Suprapubic skin (tissue), 4 donors: ENCODE measurements around the gene STK32B. TPM values are rescaled to one million over a fixed set of nuclear protein-coding genes. Genes with fewer than 3 reads are reported as not detected.

Source experiments
- DNase-seq, 2 donors: peaks; one replicate each; pipeline ENCODE4 v3.0.0-alpha.2; 2019; ENCODE audit warnings: low spot score in 2 of 2
- H3K27ac ChIP-seq: fragments of 200-600 bp; sonication (generic); one replicate; pipeline ENCODE4 v1.5.1; 2019
- H3K27me3 ChIP-seq: fragments of 200-600 bp; sonication (generic); one replicate; pipeline ENCODE4 v1.5.1; 2019
- H3K36me3 ChIP-seq: fragments of 200-600 bp; sonication (generic); one replicate; pipeline ENCODE4 v1.5.1; 2019
- H3K4me1 ChIP-seq: fragments of 200-600 bp; sonication (generic); one replicate; pipeline ENCODE4 v1.5.1; 2019
- H3K4me3 ChIP-seq: fragments of 200-600 bp; sonication (generic); one replicate; pipeline ENCODE4 v1.5.1; 2019; ENCODE audit warnings: mild to moderate bottlenecking
- H3K9me3 ChIP-seq: fragments of 200-600 bp; sonication (generic); one replicate; pipeline ENCODE4 v1.5.1; 2019
- EP300 ChIP-seq: sonication (generic); formaldehyde crosslinking; IDR thresholded peaks from one replicate; pipeline ENCODE4 v1.6.1; 2017; ENCODE audit warnings: antibody characterized with exemption
- POLR2A ChIP-seq, 2 donors: fragments of 450-650 bp; IDR thresholded peaks; one replicate each; pipeline ENCODE4 v1.6.1; 2017; ENCODE audit warnings: antibody characterized with exemption in 2 of 2, mild to moderate bottlenecking in 2 of 2, moderate library complexity in 2 of 2
- POLR2AphosphoS5 ChIP-seq, 3 donors: sonication (generic); formaldehyde crosslinking; IDR thresholded peaks; one replicate each; pipeline ENCODE4 v1.6.1; 2017; ENCODE audit warnings: antibody characterized with exemption in 3 of 3
- WGBS: methylation state at CpG from one replicate; pipeline ENCODE4 v1.1.5; 2018; 5-methylcytosine and 5-hydroxymethylcytosine counted together
- total RNA-seq, 4 donors: library from RNA; depleted of rRNA; stranded (reverse); fragments of >200 nt; gene quantifications; one replicate each; pipeline ENCODE4 v1.1.0, GENCODE V29; 2016
- TF ChIP-seq, protein P1 (sequence below), 2 donors: fragments of 200-600 bp in 1 of 2; fragments of 450-650 bp in 1 of 2; sonication (generic) in 1 of 2; IDR thresholded peaks; one replicate each; pipeline ENCODE4 v1.5.1; 2016 to 2019; ENCODE audit warnings: antibody characterized with exemption in 2 of 2, mild to moderate bottlenecking in 1 of 2, moderate library complexity in 1 of 2

STK32B gene
- total RNA-seq, 4 donors from 2014 or later: 0.76 to 2.2 (median 1.2) TPM

GRCh38 chr4:5416637-5417036 lies 365.4 kb downstream of the STK32B start:
- no peak for DNase-seq
- Histone ChIP-seq H3K9me3 (no peaks in the 10 kb centered on the region), H3K36me3 (no peaks in the 10 kb centered on the region), H3K4me3 (no peak overlapping the region), H3K27ac (no peak overlapping the region), H3K27me3 (no peaks in the 10 kb centered on the region), H3K4me1 (no peaks in the 10 kb centered on the region)
- TF ChIP-seq EP300: no peak
- TF ChIP-seq, protein P1, sequence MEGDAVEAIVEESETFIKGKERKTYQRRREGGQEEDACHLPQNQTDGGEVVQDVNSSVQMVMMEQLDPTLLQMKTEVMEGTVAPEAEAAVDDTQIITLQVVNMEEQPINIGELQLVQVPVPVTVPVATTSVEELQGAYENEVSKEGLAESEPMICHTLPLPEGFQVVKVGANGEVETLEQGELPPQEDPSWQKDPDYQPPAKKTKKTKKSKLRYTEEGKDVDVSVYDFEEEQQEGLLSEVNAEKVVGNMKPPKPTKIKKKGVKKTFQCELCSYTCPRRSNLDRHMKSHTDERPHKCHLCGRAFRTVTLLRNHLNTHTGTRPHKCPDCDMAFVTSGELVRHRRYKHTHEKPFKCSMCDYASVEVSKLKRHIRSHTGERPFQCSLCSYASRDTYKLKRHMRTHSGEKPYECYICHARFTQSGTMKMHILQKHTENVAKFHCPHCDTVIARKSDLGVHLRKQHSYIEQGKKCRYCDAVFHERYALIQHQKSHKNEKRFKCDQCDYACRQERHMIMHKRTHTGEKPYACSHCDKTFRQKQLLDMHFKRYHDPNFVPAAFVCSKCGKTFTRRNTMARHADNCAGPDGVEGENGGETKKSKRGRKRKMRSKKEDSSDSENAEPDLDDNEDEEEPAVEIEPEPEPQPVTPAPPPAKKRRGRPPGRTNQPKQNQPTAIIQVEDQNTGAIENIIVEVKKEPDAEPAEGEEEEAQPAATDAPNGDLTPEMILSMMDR (IDR thresholded peaks at IDR 0.05): no peak
- TF ChIP-seq POLR2AphosphoS5 (IDR thresholded peaks at IDR 0.05): no peak
- TF ChIP-seq POLR2A (IDR thresholded peaks at IDR 0.05): no peak
- 76% methylated on average over 7 of the region's 7 CpGs for WGBS

DNA sequence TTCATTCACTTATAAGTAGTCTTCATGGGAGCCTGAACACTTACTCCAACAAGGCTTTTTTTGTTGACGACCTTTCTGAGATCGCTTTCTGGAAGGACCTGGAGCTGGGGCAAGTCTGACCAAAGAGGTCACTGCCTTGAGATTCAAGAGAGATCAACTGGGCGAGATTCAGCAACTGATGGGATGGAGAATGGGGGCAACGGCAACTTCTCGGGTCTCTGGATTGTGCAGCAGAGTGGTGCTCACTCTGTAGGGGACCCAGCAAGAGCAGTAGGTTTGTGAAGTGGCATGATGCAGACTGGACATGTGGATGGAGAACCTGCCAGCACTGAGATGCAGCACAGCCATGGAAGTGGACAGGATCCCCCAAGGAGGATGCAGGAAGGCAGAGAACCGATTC lies 369.0 kb downstream of the STK32B start:
- no peaks in the 10 kb centered on the region for H3K27me3 ChIP-seq
- no peak for DNase-seq
- no peak overlapping the region for H3K27ac ChIP-seq
- H3K36me3 ChIP-seq: no peaks in the 10 kb centered on the region
- no peaks in the 10 kb centered on the region for H3K4me1 ChIP-seq
- H3K9me3 ChIP-seq: no peaks in the 10 kb centered on the region
- H3K4me3 ChIP-seq: no peak overlapping the region
- 95% methylated on average over 6 of the region's 6 CpGs for WGBS
- TF ChIP-seq POLR2AphosphoS5 (IDR thresholded peaks at IDR 0.05) (no peak), POLR2A (IDR thresholded peaks at IDR 0.05) (no peak), EP300 (no peak)
- TF ChIP-seq, protein P1 (IDR thresholded peaks at IDR 0.05): no peak

DNA sequence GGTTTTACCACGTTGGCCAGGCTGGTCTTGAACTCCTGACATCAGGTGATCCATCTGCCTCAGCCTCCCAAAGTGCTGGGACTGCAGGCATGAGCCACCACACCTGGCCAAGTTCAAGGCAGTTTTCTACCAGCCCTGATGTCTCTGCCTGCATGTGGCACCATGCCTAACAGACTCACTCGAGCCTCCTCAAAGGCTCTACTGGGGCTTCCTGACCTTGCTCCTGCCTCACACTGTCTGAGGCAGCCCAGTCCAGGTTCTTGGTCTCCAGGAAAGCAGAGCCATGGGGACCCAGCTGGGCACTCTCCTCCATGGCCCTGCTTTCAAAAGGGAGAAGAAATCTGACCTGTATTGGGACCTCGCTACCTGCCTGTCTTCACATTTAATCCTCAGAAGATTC lies 370.1 kb downstream of the STK32B start:
- DNase-seq: no peak
- no peaks in the 10 kb centered on the region for H3K36me3 ChIP-seq
- H3K27me3 ChIP-seq: no peaks in the 10 kb centered on the region
- no peaks in the 10 kb centered on the region for H3K9me3 ChIP-seq
- H3K4me1 ChIP-seq: no peaks in the 10 kb centered on the region
- no peak for TF ChIP-seq POLR2A (IDR thresholded peaks at IDR 0.05)
- TF ChIP-seq EP300: no peak
- TF ChIP-seq POLR2AphosphoS5 (IDR thresholded peaks at IDR 0.05): no peak
- TF ChIP-seq, protein P1 (IDR thresholded peaks at IDR 0.05): no peak
- no peak overlapping the region for H3K27ac ChIP-seq
- H3K4me3 ChIP-seq: no peak overlapping the region
- whole genome bisulfite sequencing: 83% methylated on average over 2 of the region's 3 CpGs

GRCh38 chr4:5422195-5422594 lies 370.9 kb downstream of the STK32B start:
- Histone ChIP-seq H3K27me3 (no peaks in the 10 kb centered on the region), H3K9me3 (no peaks in the 10 kb centered on the region), H3K4me3 (no peak overlapping the region), H3K4me1 (no peaks in the 10 kb centered on the region), H3K27ac (no peak overlapping the region), H3K36me3 (no peaks in the 10 kb centered on the region)
- 58% methylated on average over 2 of the region's 2 CpGs for WGBS
- TF ChIP-seq, protein P1 (IDR thresholded peaks at IDR 0.05): no peak
- TF ChIP-seq POLR2AphosphoS5 (IDR thresholded peaks at IDR 0.05) (no peak), POLR2A (IDR thresholded peaks at IDR 0.05) (no peak), EP300 (no peak)
- DNase-seq: no peak

- H3K36me3 ChIP-seq: no peaks in the 10 kb centered on the region
- H3K4me3 ChIP-seq: no peak overlapping the region
- no peak for TF ChIP-seq POLR2AphosphoS5 (IDR thresholded peaks at IDR 0.05)
- TF ChIP-seq POLR2A (IDR thresholded peaks at IDR 0.05): no peak
- TF ChIP-seq, protein P1 (IDR thresholded peaks at IDR 0.05): no peak
- TF ChIP-seq EP300: no peak
- no peaks in the 10 kb centered on the region for H3K27me3 ChIP-seq
- H3K27ac ChIP-seq: no peak overlapping the region
- no peaks in the 10 kb centered on the region for H3K9me3 ChIP-seq
- H3K4me1 ChIP-seq: no peaks in the 10 kb centered on the region
- WGBS: 79% methylated on average over 2 of the region's 6 CpGs
- no peak for DNase-seq
These were observed 372.4 kb downstream of the STK32B start for GRCh38 chr4:5423670-5424069.
